IMR-90 (cell line): ENCODE measurements around the gene GGTA1. TPM values are rescaled to one million over a fixed set of nuclear protein-coding genes. Genes with fewer than 3 reads are reported as not detected.

Source experiments
- ATAC-seq: fragments of 200-7000 bp; cut with Tn5 transposase; 2 replicates; pipeline ENCODE4 v1.9.1; 2020; ENCODE audit warnings: low read depth, mild to moderate bottlenecking, moderate library complexity
- BruUV-seq: library from RNA; stranded (reverse); fragments of 400-500 nt; replicated peaks from 2 replicates; lab custom pipeline; 2021; lab: Mats Ljungman, UMichigan
- CTCF ChIA-PET: fragments of 300-600 bp; formaldehyde crosslinking; extraction: SDS; loops from one replicate; lab custom pipeline; 2021; ENCODE audit warnings: antibody characterized with exemption; lab: Yijun Ruan, JAX
- POLR2A ChIA-PET: fragments of 300-600 bp; sonication (Branson Sonifier 250); formaldehyde crosslinking; loops from one replicate; lab custom pipeline; 2022; ENCODE audit warnings: antibody characterized with exemption; ENCODE audit not compliant: unreplicated experiment; lab: Charles Lee
- DNase-seq: peaks from one replicate; pipeline ENCODE4 v3.0.0; 2013
- H2AFZ ChIP-seq: replicated peaks from 2 replicates; pipeline ENCODE3; 2013; ENCODE audit warnings: low read length, mild to moderate bottlenecking; ENCODE audit not compliant: poor library complexity
- H2AK5ac ChIP-seq: 2 replicates; pipeline ENCODE4 v1.6.1; 2013; ENCODE audit warnings: low read depth, low read length, inconsistent platforms
- H2AK9ac ChIP-seq: replicated peaks from 2 replicates; pipeline ENCODE3; 2013; ENCODE audit warnings: mild to moderate bottlenecking, low read depth, low read length, moderate library complexity; ENCODE audit not compliant: poor library complexity
- H2BK120ac ChIP-seq: 2 replicates; pipeline ENCODE4 v1.6.1; 2013; ENCODE audit warnings: low read depth, low read length, inconsistent platforms
- H2BK15ac ChIP-seq: 3 replicates; pipeline ENCODE4 v1.6.1; 2013; ENCODE audit warnings: low read depth, low read length, inconsistent platforms
- H2BK20ac ChIP-seq: 2 replicates; pipeline ENCODE4 v1.6.1; 2013; ENCODE audit warnings: low read depth, mild to moderate bottlenecking, inconsistent platforms, low read length, moderate library complexity
- H2BK5ac ChIP-seq: 2 replicates; pipeline ENCODE4 v1.6.1; 2013; ENCODE audit warnings: mild to moderate bottlenecking, low read depth, low read length, inconsistent platforms; ENCODE audit not compliant: poor library complexity, severe bottlenecking
- H3K14ac ChIP-seq: replicated peaks from 2 replicates; pipeline ENCODE4 v1.6.1; 2013; ENCODE audit warnings: low read depth, low read length, inconsistent platforms
- H3K18ac ChIP-seq: 2 replicates; pipeline ENCODE4 v1.6.1; 2013; ENCODE audit warnings: low read depth, low read length, control low read depth
- H3K23ac ChIP-seq: 2 replicates; pipeline ENCODE4 v1.6.1; 2013; ENCODE audit warnings: low read depth, low read length, inconsistent platforms
- H3K27ac ChIP-seq: 2 replicates; pipeline ENCODE4 v1.5.1; 2013; ENCODE audit warnings: mild to moderate bottlenecking, control low read depth, low read length; ENCODE audit not compliant: insufficient read depth
- H3K27me3 ChIP-seq: 2 replicates; pipeline ENCODE4 v1.6.1; 2013; ENCODE audit warnings: low read length; ENCODE audit not compliant: control insufficient read depth, insufficient read depth
- H3K36me3 ChIP-seq: 2 replicates; pipeline ENCODE4 v1.6.1; 2013; ENCODE audit warnings: low read length, mixed read lengths; ENCODE audit not compliant: control insufficient read depth, insufficient read depth
- H3K4ac ChIP-seq: 2 replicates; pipeline ENCODE4 v1.6.1; 2013; ENCODE audit warnings: low read depth, low read length, inconsistent platforms
- H3K4me1 ChIP-seq: 2 replicates; pipeline ENCODE4 v1.6.1; 2013; ENCODE audit warnings: low read length, mixed read lengths; ENCODE audit not compliant: control insufficient read depth, insufficient read depth
- H3K4me2 ChIP-seq: 2 replicates; pipeline ENCODE4 v1.6.1; 2013; ENCODE audit warnings: low read depth, mild to moderate bottlenecking, control low read depth, low read length, moderate library complexity
- H3K4me3 ChIP-seq: 2 replicates; pipeline ENCODE4 v1.5.1; 2013; ENCODE audit warnings: low read depth, mild to moderate bottlenecking, control low read depth, low read length, moderate library complexity; ENCODE audit not compliant: insufficient read depth
- H3K56ac ChIP-seq: 2 replicates; pipeline ENCODE4 v1.6.1; 2013; ENCODE audit warnings: low read length, inconsistent platforms; ENCODE audit not compliant: insufficient read depth; ENCODE audit errors: extremely low read depth
- H3K79me1 ChIP-seq, 2 experiments: 2 replicates each; pipeline ENCODE4 v1.6.1; 2013; ENCODE audit warnings: low read length in 2 of 2, inconsistent platforms in 1 of 2, low read depth in 1 of 2
- H3K9ac ChIP-seq: 2 replicates; pipeline ENCODE4 v1.6.1; 2013; ENCODE audit warnings: low read depth, low read length, control low read depth
- H3K9me1 ChIP-seq: 2 replicates; pipeline ENCODE4 v1.6.1; 2013; ENCODE audit warnings: low read length, inconsistent platforms; ENCODE audit not compliant: insufficient read depth
- H3K9me3 ChIP-seq: 2 replicates; pipeline ENCODE4 v1.6.1; 2013; ENCODE audit warnings: low read length; ENCODE audit not compliant: control insufficient read depth, insufficient read depth
- H4K20me1 ChIP-seq: 2 replicates; pipeline ENCODE4 v1.6.1; 2013; ENCODE audit warnings: low read length, inconsistent platforms; ENCODE audit not compliant: insufficient read depth
- H4K5ac ChIP-seq: 2 replicates; pipeline ENCODE4 v1.6.1; 2013; ENCODE audit warnings: mild to moderate bottlenecking, low read depth, low read length, control low read depth
- H4K8ac ChIP-seq, 2 experiments: 2 replicates each; pipeline ENCODE4 v1.6.1; 2013; ENCODE audit warnings: low read depth in 2 of 2, low read length in 2 of 2, control low read depth in 1 of 2, inconsistent platforms in 1 of 2
- H4K91ac ChIP-seq: 2 replicates; pipeline ENCODE4 v1.6.1; 2013; ENCODE audit warnings: low read depth, low read length, inconsistent platforms; ENCODE audit not compliant: insufficient read depth
- BHLHE40 ChIP-seq: fragments of 150-350 bp; IDR thresholded peaks from 2 replicates; pipeline ENCODE4 v1.6.1; 2016; ENCODE audit warnings: mild to moderate bottlenecking, low read depth, low read length
- CEBPB ChIP-seq: IDR thresholded peaks from 2 replicates; pipeline ENCODE4 v1.6.1; 2012; ENCODE audit warnings: low read depth, low read length, improper control_type of control experiment
- CHD1 ChIP-seq: IDR thresholded peaks from 2 replicates; pipeline ENCODE4 v1.6.1; 2012; ENCODE audit warnings: low read depth, low read length, improper control_type of control experiment
- CTCF ChIP-seq: conservative IDR thresholded peaks from 2 replicates; pipeline ENCODE4 v1.5.1; 2012; ENCODE audit warnings: mild to moderate bottlenecking, low read depth, low read length, improper control_type of control experiment
- FOS ChIP-seq: fragments of 150-350 bp; IDR thresholded peaks from 2 replicates; pipeline ENCODE4 v1.6.1; 2016; ENCODE audit warnings: low read depth, low read length
- MAFK ChIP-seq: IDR thresholded peaks from 2 replicates; pipeline ENCODE4 v1.6.1; 2012; ENCODE audit warnings: low read depth, low read length, improper control_type of control experiment
- MAZ ChIP-seq: IDR thresholded peaks from 2 replicates; pipeline ENCODE4 v1.6.1; 2012; ENCODE audit warnings: low read depth, mild to moderate bottlenecking, low read length, improper control_type of control experiment, moderate library complexity, borderline replicate concordance
- MXI1 ChIP-seq: IDR thresholded peaks from 2 replicates; pipeline ENCODE4 v1.6.1; 2012; ENCODE audit warnings: low read depth, mild to moderate bottlenecking, low read length, moderate library complexity, borderline replicate concordance
- NFE2L2 ChIP-seq: fragments of 150-350 bp; IDR thresholded peaks from 2 replicates; pipeline ENCODE4 v1.6.1; 2016; ENCODE audit warnings: low read depth, mild to moderate bottlenecking, low read length
- POLR2A ChIP-seq: IDR thresholded peaks from 2 replicates; pipeline ENCODE4 v1.6.1; 2012; ENCODE audit warnings: mild to moderate bottlenecking, low read depth, low read length
- RAD21 ChIP-seq: IDR thresholded peaks from 2 replicates; pipeline ENCODE4 v1.6.1; 2012; ENCODE audit warnings: low read length, improper control_type of control experiment
- RCOR1 ChIP-seq: IDR thresholded peaks from 2 replicates; pipeline ENCODE4 v1.6.1; 2012; ENCODE audit warnings: mild to moderate bottlenecking, low read length, improper control_type of control experiment; ENCODE audit not compliant: insufficient replicate concordance
- RFX5 ChIP-seq: IDR thresholded peaks from 2 replicates; pipeline ENCODE4 v1.8.0; 2012; ENCODE audit warnings: low read depth, mild to moderate bottlenecking, low read length, moderate library complexity
- SMC3 ChIP-seq: fragments of 150-350 bp; IDR thresholded peaks from 2 replicates; pipeline ENCODE4 v1.6.1; 2016; ENCODE audit warnings: low read depth, mild to moderate bottlenecking, antibody characterized with exemption, low read length, moderate library complexity
- USF2 ChIP-seq: fragments of 150-350 bp; IDR thresholded peaks from 2 replicates; pipeline ENCODE4 v1.6.1; 2017; ENCODE audit warnings: mild to moderate bottlenecking, antibody characterized with exemption, low read length, low read depth
- WGBS, 2 experiments: methylation state at CpG; one replicate each; pipeline versions ENCODE4 v1.1.5 to v1.1.7; 2013; ENCODE audit warnings: missing lambda C conversion rate in 2 of 2; ENCODE audit not compliant: insufficient read length in 1 of 2; ENCODE audit errors: extremely low coverage in 2 of 2; 5-methylcytosine and 5-hydroxymethylcytosine counted together
- dilution Hi-C: fragments of 300-500 bp; cut with HindIII; formaldehyde crosslinking; loops from one replicate; pipeline ENCODE4 v1.14.3; 2018; ENCODE audit warnings: low sequenced_read_pairs; ENCODE audit not compliant: unreplicated experiment
- in situ Hi-C: fragments of 300-500 bp; cut with MboI; formaldehyde crosslinking; loops from 3 replicates; pipeline ENCODE4 v1.14.3; 2019; ENCODE audit warnings: low sequenced_read_pairs, inconsistent platforms, mixed read lengths
- intact Hi-C: fragments of 100-400 bp; cut with micrococcal nuclease; formaldehyde crosslinking; loops from 2 replicates; pipeline ENCODE4 v1.10.0; 2022
- polyA plus RNA-seq, 3 experiments: library from polyadenylated mRNA; depleted of rRNA; stranded (reverse); fragments of >200 nt; gene quantifications; 2 replicates each; pipeline ENCODE4 v1.2.3, GENCODE V29; 2012; ENCODE audit warnings: low replicate concordance in 1 of 3
- total RNA-seq: library from RNA; depleted of rRNA; stranded (reverse); fragments of >200 nt; gene quantifications from 2 replicates; pipeline ENCODE4 v1.2.3, GENCODE V29; 2012
- TF ChIP-seq, protein P1 (sequence below): fragments of 150-350 bp; IDR thresholded peaks from 2 replicates; pipeline ENCODE4 v1.6.1; 2016; ENCODE audit warnings: low read depth, mild to moderate bottlenecking, low read length, moderate library complexity, borderline replicate concordance

Gene GGTA1
- total and polyA plus RNA-seq, 2 of the 4 experiments (the other 2 are of a cell fraction), result not detected

GRCh38 chr9:121405899-121406298 lies 93.7 kb downstream of the GGTA1 start:
- POLR2A ChIA-PET, result no interaction called here

More at GRCh38 chr9:121405899-121406298, 93.7 kb downstream of the GGTA1 start:
- H2BK20ac ChIP-seq, result no peak overlapping the region
- intact Hi-C loops, result loop anchor here (10.0 kb wide), 1 partner anchor 411 kb away; no protein-coding TSS in a partner anchor
- H3K4me1 ChIP-seq, result no peaks in the 10 kb centered on the region
- no peak overlapping the region for H3K18ac ChIP-seq
- H3K56ac ChIP-seq, result no peak overlapping the region
- ATAC-seq (no peak), DNase-seq (no peak)
- no peak overlapping the region for H3K27ac ChIP-seq
- no peak overlapping the region for H2BK120ac ChIP-seq
- no peak overlapping the region for H3K23ac ChIP-seq
- H3K36me3 ChIP-seq, result no peaks in the 10 kb centered on the region
- dilution Hi-C loops, result no loop called here
- no peak overlapping the region for H2AK9ac ChIP-seq
- H2BK15ac ChIP-seq, result no peak overlapping the region
- no peaks in the 10 kb centered on the region for H4K20me1 ChIP-seq
- no TSS peak for BruUV-seq
- H4K8ac ChIP-seq, result no peak overlapping the region
- H3K4me3 ChIP-seq, result no peak overlapping the region
- no peak overlapping the region for H3K4ac ChIP-seq
- no peak overlapping the region for H2AK5ac ChIP-seq
- no peaks in the 10 kb centered on the region for H3K9me3 ChIP-seq
- WGBS, 2 experiments, result no CpG with 5 or more reads among the region's 1 CpG
- H3K4me2 ChIP-seq, result no peak overlapping the region
- TF ChIP-seq RAD21 (no peak), MAZ (no peak), FOS (no peak), RCOR1 (no peak), CTCF (no peak), BHLHE40 (no peak), POLR2A (no peak), SMC3 (no peak), CHD1 (no peak), CEBPB (no peak), MXI1 (no peak), MAFK (no peak), RFX5 (no peak), USF2 (no peak), NFE2L2 (no peak)
- TF ChIP-seq, protein P1, sequence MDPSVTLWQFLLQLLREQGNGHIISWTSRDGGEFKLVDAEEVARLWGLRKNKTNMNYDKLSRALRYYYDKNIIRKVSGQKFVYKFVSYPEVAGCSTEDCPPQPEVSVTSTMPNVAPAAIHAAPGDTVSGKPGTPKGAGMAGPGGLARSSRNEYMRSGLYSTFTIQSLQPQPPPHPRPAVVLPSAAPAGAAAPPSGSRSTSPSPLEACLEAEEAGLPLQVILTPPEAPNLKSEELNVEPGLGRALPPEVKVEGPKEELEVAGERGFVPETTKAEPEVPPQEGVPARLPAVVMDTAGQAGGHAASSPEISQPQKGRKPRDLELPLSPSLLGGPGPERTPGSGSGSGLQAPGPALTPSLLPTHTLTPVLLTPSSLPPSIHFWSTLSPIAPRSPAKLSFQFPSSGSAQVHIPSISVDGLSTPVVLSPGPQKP, result no peak
- H3K14ac ChIP-seq, result no peak overlapping the region
- H2AFZ ChIP-seq, result no peak overlapping the region
- no peak overlapping the region for H3K9ac ChIP-seq
- H3K79me1 ChIP-seq, result no peaks in the 10 kb centered on the region
- H2BK5ac ChIP-seq, result no peak overlapping the region
- H4K5ac ChIP-seq, result no peak overlapping the region
- CTCF ChIA-PET, result interaction anchor here (1.9 kb wide), 1 partner anchor 86 kb away, joined by 7 read pairs; no protein-coding TSS in a partner anchor
- H3K27me3 ChIP-seq, result peaks cover 15% of the 10 kb centered on the region
- H4K91ac ChIP-seq, result no peak overlapping the region
- H3K9me1 ChIP-seq, result no peaks in the 10 kb centered on the region
- in situ Hi-C loops, result no loop called here
